ENCODE data around the gene RRP8.

Gene RRP8

GRCh38 chr11:6563667-6564066 lies 39.7 kb downstream of the RRP8 start:
- Mint-ChIP-seq H3K4me3 (no peak overlapping the region), H3K36me3 (ENCODE audit: low read depth) (no peaks in the 10 kb centered on the region), H3K9me3 (no peaks in the 10 kb centered on the region), H3K27ac (no peak overlapping the region), H3K27me3 (ENCODE audit: low read depth) (no peaks in the 10 kb centered on the region), H3K4me1 (peaks cover 20% of the 10 kb centered on the region)
- no peak for TF ChIP-seq CTCF (IDR thresholded peaks at IDR 0.05; ENCODE audit: unreplicated experiment in 3 of 3)

GRCh38 chr11:6563121-6563619 lies 40.2 kb downstream of the RRP8 start:
- Mint-ChIP-seq H3K27me3 (ENCODE audit: low read depth) (no peaks in the 10 kb centered on the region), H3K4me3 (no peak overlapping the region), H3K9me3 (no peaks in the 10 kb centered on the region), H3K36me3 (ENCODE audit: low read depth) (no peaks in the 10 kb centered on the region), H3K4me1 (peaks cover 15% of the 10 kb centered on the region), H3K27ac (peak overlapping the region in 1 of 3 experiments; percentile 10)
- TF ChIP-seq CTCF (IDR thresholded peaks at IDR 0.05; ENCODE audit: unreplicated experiment in 3 of 3), result no peak

- H3K4me3 Mint-ChIP-seq, result no peak overlapping the region
- peak overlapping the region in 1 of 3 experiments; percentile 18 for H3K27ac Mint-ChIP-seq
- peaks cover 17% of the 10 kb centered on the region for H3K4me1 Mint-ChIP-seq
- no peak for TF ChIP-seq CTCF (IDR thresholded peaks at IDR 0.05; ENCODE audit: unreplicated experiment in 3 of 3)
- H3K9me3 Mint-ChIP-seq, result no peaks in the 10 kb centered on the region
- no peaks in the 10 kb centered on the region for H3K36me3 Mint-ChIP-seq (ENCODE audit: low read depth)
- H3K27me3 Mint-ChIP-seq (ENCODE audit: low read depth), result no peaks in the 10 kb centered on the region
Observed at GRCh38 chr11:6561288-6561687, 42.1 kb downstream of the RRP8 start.

GRCh38 chr11:6559369-6559768 lies 44.0 kb downstream of the RRP8 start:
- Mint-ChIP-seq H3K36me3 (ENCODE audit: low read depth) (no peaks in the 10 kb centered on the region), H3K4me3 (no peak overlapping the region), H3K27ac (no peak overlapping the region), H3K4me1 (peaks cover 21% of the 10 kb centered on the region), H3K9me3 (no peaks in the 10 kb centered on the region), H3K27me3 (ENCODE audit: low read depth) (no peaks in the 10 kb centered on the region)
- TF ChIP-seq CTCF (IDR thresholded peaks at IDR 0.05; ENCODE audit: unreplicated experiment in 3 of 3), result no peak

- TF ChIP-seq CTCF (IDR thresholded peaks at IDR 0.05; ENCODE audit: unreplicated experiment in 3 of 3), result no peak
- H3K4me3 Mint-ChIP-seq, result no peak overlapping the region
- no peaks in the 10 kb centered on the region for H3K36me3 Mint-ChIP-seq (ENCODE audit: low read depth)
- peaks cover 21% of the 10 kb centered on the region for H3K4me1 Mint-ChIP-seq
- H3K27ac Mint-ChIP-seq, result no peak overlapping the region
- H3K27me3 Mint-ChIP-seq (ENCODE audit: low read depth), result no peaks in the 10 kb centered on the region
- no peaks in the 10 kb centered on the region for H3K9me3 Mint-ChIP-seq
Observed at GRCh38 chr11:6557761-6558674, 45.4 kb downstream of the RRP8 start.

Data from nephron (organoid).